NCI-H345 treated with DMSO at 0.1 percent for 48 hours (cell line): ENCODE measurements around the gene MANEA.

Experiments used
- DNase-seq: peaks from one replicate; lab custom pipeline; 2025; ENCODE audit not compliant: unreplicated experiment; lab: John Stamatoyannopoulos, UW

MANEA gene

DNA sequence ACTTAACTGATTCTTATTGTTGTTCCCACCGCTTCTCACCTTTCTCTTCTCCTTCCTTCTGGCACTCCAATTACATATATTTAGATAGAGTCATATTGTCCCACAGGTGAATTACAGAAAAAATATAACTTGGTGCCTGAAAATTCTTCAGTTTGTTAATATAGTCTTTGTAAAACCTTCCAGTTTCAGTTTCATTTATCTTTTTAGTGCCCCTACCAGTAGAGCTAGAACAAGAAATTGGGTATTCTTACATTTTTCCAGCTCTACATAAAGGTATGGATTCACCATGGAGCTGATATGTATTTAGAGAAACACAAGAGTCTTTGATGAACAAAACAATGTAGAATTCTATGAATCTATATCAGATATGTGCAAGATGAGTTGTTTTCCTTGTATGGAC is 10.7 kb downstream of the MANEA start:
- no peak for DNase-seq

DNA sequence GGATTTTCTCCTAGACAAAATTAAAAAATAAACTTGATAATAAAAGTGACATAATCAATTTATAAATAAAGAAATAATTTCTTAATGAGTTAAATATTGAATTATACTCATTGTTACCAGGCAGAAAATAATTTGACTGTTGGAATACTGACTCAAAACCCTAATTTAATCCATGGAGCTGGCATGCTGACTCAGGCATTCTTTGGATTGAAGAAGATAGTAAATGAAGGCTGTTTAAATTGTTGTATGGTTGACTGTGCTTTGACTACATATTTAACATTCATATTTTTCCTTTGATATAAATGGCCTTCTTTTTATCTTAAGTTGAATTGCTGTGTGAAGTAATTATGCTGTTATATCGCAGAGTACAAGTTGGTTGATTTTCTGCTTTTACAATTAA is 11.7 kb downstream of the MANEA start:
- DNase-seq, result no peak

DNA sequence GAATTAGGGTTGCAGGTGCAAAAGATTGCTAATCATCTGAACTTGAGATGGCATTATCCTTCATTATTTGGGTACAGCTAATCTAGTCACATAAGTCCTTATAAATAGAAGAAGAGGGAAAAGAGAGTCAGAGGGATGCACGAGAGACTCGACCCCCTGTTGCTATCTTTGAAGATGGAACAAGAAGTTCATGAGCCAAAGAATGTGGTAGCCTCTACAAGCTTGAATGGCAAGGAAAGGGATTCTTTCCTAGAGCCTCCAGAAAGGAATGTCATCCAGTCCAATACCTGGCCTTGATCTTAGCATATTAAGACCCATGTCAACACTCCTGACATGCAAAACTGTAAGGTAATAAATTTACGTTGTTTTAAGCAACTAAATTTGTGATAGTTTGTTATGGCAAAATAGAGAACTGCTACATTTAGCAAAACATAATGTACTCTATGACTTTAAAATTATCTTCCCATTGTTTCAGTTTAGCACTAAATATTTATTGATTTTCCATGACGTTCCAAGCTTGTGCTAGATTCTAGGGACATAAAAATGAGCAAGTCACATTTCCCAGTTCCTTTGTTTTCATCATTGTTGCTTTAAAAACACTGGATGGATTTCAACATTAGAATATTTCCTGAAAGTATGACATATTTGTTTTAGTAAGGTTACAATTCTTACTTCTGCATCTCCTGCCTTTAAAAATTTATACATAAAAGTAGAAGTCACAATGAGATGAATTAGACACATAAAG is 12.7 kb downstream of the MANEA start:
- DNase-seq, result no peak

DNA sequence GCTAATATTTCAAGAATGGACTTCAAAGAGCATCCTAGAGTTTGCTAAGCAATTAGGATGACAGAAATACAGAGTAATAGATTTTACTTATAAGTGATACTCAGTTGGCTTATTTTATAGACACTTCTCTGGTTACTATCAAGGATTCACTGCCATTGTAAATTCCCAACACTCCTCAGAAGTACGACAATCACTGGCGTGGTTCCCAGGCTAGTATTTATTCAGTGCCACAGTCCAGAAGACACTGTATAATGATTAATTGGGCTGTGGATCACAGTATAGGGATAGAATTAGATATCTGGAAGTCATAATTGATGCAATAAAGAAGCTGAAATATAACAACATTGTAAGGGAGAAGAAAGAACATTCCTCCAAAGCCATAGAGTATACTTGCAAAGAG is 15.7 kb downstream of the MANEA start:
- DNase-seq, result no peak

DNA sequence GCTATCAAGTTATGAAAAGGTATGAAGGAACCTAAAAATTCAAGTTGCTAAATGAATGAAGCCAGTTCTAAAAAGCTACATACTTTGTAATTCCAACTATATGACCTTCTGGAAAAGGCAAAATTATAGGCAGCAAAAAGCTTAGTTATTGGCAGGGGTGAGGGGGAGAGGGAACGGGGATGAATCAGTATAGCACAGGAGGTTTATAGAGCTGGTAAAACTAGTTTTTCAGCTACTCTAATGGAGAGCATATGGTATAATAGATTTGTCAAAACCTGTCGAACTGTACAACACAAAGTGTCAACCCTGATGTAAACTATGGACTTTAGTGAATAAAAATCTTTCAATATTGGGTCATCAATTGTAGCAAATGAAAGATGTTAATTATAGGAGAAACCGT is 18.7 kb downstream of the MANEA start:
- no peak for DNase-seq

DNA sequence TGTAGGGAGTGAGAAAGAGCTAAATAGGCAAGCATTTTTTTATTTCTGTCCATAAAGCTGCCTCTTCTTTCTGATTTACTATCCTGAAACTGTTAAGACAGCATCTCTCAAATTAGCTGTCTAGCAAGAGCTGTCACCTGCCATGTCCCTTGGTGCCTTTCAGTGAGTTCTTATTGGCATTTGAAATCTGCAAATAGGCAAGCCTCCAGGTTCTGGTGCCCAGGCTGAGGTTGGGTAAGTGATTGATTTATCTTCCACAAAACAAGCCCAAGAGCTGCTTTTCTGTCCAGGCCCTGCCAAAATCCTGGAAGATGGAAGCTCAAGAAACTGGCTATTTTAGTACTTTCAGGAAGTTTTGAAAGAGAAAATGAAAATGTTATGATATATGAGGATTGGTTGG is 22.4 kb downstream of the MANEA start:
- DNase-seq, result no peak

DNA sequence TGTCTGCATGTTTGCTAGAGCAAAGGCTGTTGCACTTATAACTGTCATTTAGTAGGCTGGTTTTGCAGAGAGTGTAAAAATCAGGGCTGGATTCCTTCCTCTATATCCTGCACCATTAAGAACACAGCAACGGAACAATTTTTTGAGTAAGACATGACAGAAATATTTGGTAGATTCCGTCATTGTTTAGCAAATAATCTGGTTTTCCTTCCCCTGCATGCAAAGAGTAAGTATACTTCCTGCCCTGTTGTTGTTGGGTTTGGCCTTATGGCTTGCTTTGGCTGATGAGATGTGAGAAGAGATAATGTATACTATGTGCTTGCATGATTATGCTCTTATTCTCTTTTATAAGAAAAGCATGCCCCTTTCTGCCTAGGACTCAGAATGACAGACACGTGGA is 23.8 kb downstream of the MANEA start:
- DNase-seq, result no peak

DNA sequence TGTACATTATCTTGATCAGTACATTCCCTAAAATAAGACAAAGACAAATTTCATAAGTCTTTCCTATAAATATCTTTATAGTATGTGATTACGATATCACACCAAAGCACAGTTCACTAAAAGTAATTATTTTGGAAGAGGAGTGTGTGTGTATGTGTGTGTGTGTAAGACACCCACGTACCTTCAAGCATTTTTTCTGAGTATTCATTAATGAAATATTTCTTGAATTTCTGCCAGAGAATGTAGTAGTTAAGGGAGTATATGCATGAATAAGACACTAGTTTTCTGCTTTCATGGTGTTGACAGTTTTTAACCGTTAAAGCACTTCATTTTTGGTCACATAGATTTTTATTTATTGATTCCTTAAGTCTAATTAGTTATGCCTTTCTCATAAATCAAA is 36.8 kb downstream of the MANEA start:
- DNase-seq, result no peak

DNA sequence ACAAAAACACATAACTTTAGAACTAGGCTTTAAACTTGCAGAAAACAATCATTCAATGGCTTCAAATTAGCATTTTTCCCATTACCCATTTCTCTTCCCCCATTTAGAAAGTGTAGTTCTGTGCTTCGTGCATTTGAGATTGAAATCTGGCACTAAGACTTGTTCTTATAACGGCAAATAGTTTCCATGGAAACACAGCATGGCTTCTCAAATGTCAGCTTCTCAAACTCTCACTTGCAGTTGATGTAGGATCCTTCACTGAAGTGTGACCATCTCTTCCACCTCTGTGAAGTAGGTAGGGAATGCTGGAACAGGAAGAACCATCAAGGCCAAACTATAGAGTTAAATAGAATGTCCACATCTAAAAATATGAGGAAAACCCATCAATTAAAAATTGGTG is 52.2 kb downstream of the MANEA start:
- no peak for DNase-seq

DNA sequence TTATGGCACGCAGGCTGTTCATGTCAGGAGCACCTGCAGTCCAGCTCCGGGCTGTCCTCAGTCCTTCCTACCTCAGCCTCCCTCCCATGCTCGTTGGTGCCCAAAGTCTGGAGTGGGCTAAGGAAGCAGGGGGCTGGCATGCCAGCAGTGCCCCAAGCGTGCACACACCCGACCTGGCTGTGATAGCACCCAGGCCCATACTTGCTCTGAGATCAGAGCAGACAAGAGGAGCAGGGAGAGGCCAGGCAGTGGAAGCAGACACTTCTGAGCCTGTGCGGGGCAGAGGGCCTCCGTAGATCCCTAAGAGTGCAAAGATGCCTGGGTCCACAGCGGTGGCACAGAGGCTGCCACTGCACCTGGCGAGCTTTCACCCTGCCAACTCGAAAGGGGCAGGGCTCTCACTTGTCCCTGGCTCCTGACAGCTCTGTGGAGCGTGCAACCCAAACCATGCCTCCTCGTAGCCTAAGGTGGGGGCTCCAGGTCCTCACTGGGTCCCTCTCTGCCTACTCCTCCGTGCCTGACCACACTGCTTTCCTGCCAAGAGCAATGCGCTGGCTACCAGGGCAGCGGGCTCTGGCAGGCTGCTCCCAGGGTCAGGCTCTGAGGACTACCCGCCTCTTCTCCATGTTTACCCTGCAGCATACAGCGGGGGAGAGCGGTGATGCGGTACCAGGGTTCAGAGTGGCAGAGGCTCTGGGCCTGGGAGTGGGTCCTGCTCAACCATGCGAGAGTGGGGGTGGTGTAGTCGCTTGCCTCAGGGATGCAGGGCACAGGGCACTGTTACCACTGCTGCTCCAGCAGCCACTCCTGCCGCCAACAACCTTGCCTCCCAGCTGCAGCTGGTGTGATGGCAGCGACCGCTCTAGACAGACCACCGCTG is 59.5 kb downstream of the MANEA start:
- no peak for DNase-seq

DNA sequence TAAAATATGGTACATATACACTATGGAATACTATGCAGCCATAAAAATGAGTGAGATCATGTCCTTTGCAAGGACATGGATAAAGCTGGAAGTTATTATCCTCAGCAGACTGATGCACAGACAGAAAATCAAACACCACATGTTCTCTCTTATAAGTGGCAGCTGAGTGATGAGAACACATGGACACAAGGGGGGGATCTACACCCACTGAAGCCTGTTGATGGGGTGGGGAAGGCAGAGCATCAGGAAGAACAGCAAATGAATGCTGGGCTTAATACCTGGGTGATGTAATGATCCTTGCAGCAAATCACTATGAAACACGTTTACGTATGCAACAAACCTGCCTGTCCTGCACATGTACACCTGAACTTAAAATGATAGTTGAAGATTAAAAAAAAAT is 71.3 kb downstream of the MANEA start:
- no peak for DNase-seq

DNA sequence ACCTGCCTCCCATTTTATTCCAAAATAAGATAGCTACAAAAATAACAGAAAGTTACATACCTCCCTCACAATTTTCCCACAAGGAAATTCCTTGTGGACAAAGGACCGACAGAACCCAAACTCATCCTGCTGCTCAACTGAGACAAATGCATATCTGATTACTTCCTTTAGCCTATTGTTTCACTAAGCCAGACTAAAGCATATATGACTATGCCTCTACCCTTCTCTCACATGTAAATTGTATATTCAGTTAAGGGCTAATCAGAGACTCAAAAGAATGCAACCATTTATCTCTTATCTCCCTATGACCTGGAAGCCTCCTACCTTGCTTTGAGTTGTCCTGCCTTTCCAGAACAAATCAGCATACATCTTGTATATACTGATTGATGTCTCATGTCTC is 72.1 kb downstream of the MANEA start:
- DNase-seq, result no peak

DNA sequence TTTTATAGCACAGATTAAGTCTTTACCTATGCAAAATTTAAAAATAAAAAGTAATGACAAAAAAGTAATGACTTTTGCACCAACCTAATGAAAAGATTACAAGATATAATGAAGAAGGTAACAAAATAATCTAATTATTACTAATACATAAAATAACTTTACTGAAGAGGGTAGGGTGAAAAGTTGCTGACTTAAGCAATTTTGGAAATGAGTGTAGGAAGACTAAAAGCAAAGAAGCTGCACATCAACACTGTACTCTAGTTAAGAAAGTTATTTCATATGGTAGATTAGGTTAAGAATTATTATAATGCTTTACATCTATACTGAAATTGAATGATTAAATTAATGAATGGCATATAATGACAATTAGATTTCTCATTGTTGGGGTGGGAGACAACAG is 76.8 kb downstream of the MANEA start:
- no peak for DNase-seq

DNA sequence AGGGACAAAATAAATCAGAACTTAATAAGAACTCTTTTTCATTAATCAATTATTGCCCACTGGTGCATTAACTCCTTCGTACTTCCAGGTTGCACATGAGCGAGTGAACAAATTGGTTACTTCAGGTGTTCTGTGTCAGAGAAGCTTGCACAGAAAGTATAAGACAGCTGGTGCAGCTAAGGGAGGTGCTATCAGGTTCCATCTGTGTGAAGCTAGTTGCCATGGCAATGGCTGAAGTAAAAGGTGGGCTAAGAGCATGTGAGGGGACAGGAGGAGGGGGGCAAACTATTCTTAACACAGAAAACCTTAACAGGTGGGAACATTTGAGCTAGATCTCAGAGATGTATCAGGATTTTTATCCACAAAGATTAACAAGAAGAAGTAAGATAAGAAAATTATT is 81.6 kb downstream of the MANEA start:
- no peak for DNase-seq
